Spleen (tissue), 11 donors: ENCODE data around the gene NCF4. TPM values are rescaled to one million over a fixed set of nuclear protein-coding genes. Genes with fewer than 3 reads are reported as not detected.

Source experiments
- DNase-seq: peaks from one replicate; pipeline ENCODE4 v3.0.0-alpha.2; 2020
- H3K27ac ChIP-seq, 8 donors: fragments of 200-600 bp; sonication (generic) in 7 of 8; 1 replicate in 4 of 8; 2 replicates in 4 of 8; pipeline versions ENCODE4 v1.5.0 to v1.8.0; 2016 to 2021; ENCODE audit warnings: inconsistent platforms in 4 of 8, mild to moderate bottlenecking in 4 of 8, moderate library complexity in 1 of 8
- H3K27me3 ChIP-seq, 7 donors: fragments of 200-600 bp; sonication (generic) in 6 of 7; replicated peaks in 1 of 7; 1 replicate in 4 of 7; 2 replicates in 3 of 7; pipeline versions ENCODE4 v1.5.0 to v1.8.0; 2016 to 2021; ENCODE audit warnings: inconsistent platforms in 3 of 7, mild to moderate bottlenecking in 1 of 7
- H3K36me3 ChIP-seq, 6 donors: fragments of 200-600 bp; sonication (generic) in 5 of 6; 1 replicate in 4 of 6; 2 replicates in 2 of 6; pipeline versions ENCODE4 v1.5.0 to v1.8.0; 2016 to 2021; ENCODE audit warnings: inconsistent platforms in 2 of 6
- H3K4me1 ChIP-seq, 6 donors: fragments of 200-600 bp; sonication (generic) in 5 of 6; 1 replicate in 3 of 6; 2 replicates in 3 of 6; pipeline versions ENCODE4 v1.5.0 to v1.8.0; 2016 to 2021; ENCODE audit warnings: inconsistent platforms in 3 of 6
- H3K4me3 ChIP-seq, 8 donors: fragments of 200-600 bp; sonication (generic) in 7 of 8; 1 replicate in 4 of 8; 2 replicates in 4 of 8; pipeline versions ENCODE4 v1.5.0 to v1.8.0; 2016 to 2021; ENCODE audit warnings: inconsistent platforms in 4 of 8, mild to moderate bottlenecking in 4 of 8, moderate library complexity in 2 of 8
- H3K9me3 ChIP-seq, 8 donors: fragments of 200-600 bp; sonication (generic) in 7 of 8; 1 replicate in 4 of 8; 2 replicates in 4 of 8; pipeline versions ENCODE4 v1.5.0 to v1.8.0; 2016 to 2021; ENCODE audit warnings: inconsistent platforms in 4 of 8
- CTCF ChIP-seq, 11 experiments: fragments of 200-600 bp in 7 of 11; fragments of 450-650 bp in 4 of 11; sonication (generic) in 4 of 11; IDR thresholded peaks in 8 of 11; conservative IDR thresholded peaks in 3 of 11; 1 replicate in 7 of 11; 2 replicates in 4 of 11; pipeline versions ENCODE4 v1.4.0 to v1.8.0; 2016 to 2021; ENCODE audit warnings: antibody characterized with exemption in 11 of 11, inconsistent platforms in 4 of 11, mild to moderate bottlenecking in 1 of 11
- POLR2A ChIP-seq, 3 donors: fragments of 450-650 bp; IDR thresholded peaks; one replicate each; pipeline ENCODE4 v1.5.1; 2017; ENCODE audit warnings: antibody characterized with exemption in 3 of 3, mild to moderate bottlenecking in 1 of 3
- POLR2AphosphoS5 ChIP-seq, 3 donors: sonication (generic); formaldehyde crosslinking; IDR thresholded peaks; one replicate each; pipeline ENCODE4 v1.5.1; 2017; ENCODE audit warnings: antibody characterized with exemption in 3 of 3
- WGBS, 5 donors: extraction: QIAGEN DNeasy Blood & Tissue Kit in 3 of 5; methylation state at CpG; one replicate each; pipeline versions ENCODE4 v1.1.5 to v1.1.7; 2013 to 2018; 5-methylcytosine and 5-hydroxymethylcytosine counted together
- intact Hi-C: fragments of 100-400 bp; cut with DNase I; formaldehyde crosslinking; loops from one replicate; pipeline ENCODE4 v1.15.0; 2023; ENCODE audit warnings: low total_unique reads
- polyA plus RNA-seq, 3 donors: library from polyadenylated mRNA; stranded (reverse); fragments of 200-250 nt; gene quantifications; one replicate each; pipeline ENCODE4 v1.2.1, GENCODE V29; 2013
- total RNA-seq, 7 donors: library from RNA; depleted of rRNA in 3 of 7; stranded (reverse); fragments of >200 nt in 3 of 7; fragmentation: NEBNext Ultra II Directional in 4 of 7; extraction: Animal tissue kit (Norgen Biotek cat#: 25700) in 4 of 7; gene quantifications; one replicate each; pipeline versions ENCODE4 v1.1.0 to v1.2.1, GENCODE V29; 2016 to 2021
- donor health status: healthy with polysubstance abuse.
- donor health status: DM: no; HTN: no; CAD: no; lungs with moderate emphysema.
- donor health status: DM: no; HTN: no; CAD: no.
- donor health status: Bipolar disorder and iron deficiency.
- donor health status: healthy.
- donor health status: DM: no; HTN: no; CAD: no.
- donor health status: DM: yes; HTN: yes; CAD: no.

The NCF4 gene
- total and polyA plus RNA-seq, 10 donors: 89.0 to 222 (median 154) TPM

- TF ChIP-seq POLR2A (IDR thresholded peaks at IDR 0.05) (no peak), CTCF (IDR thresholded peaks at IDR 0.05 in 8 of 11, conservative IDR thresholded peaks at IDR 0.05 in 3 of 11) (no peak), POLR2AphosphoS5 (IDR thresholded peaks at IDR 0.05) (no peak)
- H3K4me1 ChIP-seq: peaks cover 0 to 13% (median 1%) of the 10 kb centered on the region in 6 donors
- intact Hi-C loops: no loop called here
- H3K9me3 ChIP-seq: peaks cover 0 to 23% (median 14%) of the 10 kb centered on the region in 8 donors
- no peak for DNase-seq
- no peaks in the 10 kb centered on the region for H3K36me3 ChIP-seq
- H3K27me3 ChIP-seq: peaks cover 0 to 10% (median 0%) of the 10 kb centered on the region in 7 donors
- WGBS, 5 donors: 76 to 86% (median 78%) methylated on average over 3 of the region's 3 CpGs
- no peak overlapping the region for H3K4me3 ChIP-seq
- no peak overlapping the region for H3K27ac ChIP-seq
Observed at GRCh38 chr22:36897611-36898010, 36.8 kb downstream of the NCF4 start.

- H3K27me3 ChIP-seq: peaks cover 0 to 10% (median 0%) of the 10 kb centered on the region in 7 donors
- H3K36me3 ChIP-seq: no peaks in the 10 kb centered on the region
- TF ChIP-seq CTCF (IDR thresholded peaks at IDR 0.05 in 8 of 11, conservative IDR thresholded peaks at IDR 0.05 in 3 of 11): no peak
- intact Hi-C loops: no loop called here
- DNase-seq: no peak
- H3K4me3 ChIP-seq: no peak overlapping the region
- 77 to 92% (median 85%) methylated on average over 4 of the region's 4 CpGs for WGBS, 5 donors
- H3K27ac ChIP-seq: no peak overlapping the region
- peaks cover 0 to 23% (median 14%) of the 10 kb centered on the region in 8 donors for H3K9me3 ChIP-seq
- H3K4me1 ChIP-seq: peaks cover 0 to 16% (median 1%) of the 10 kb centered on the region in 6 donors
Observed at GRCh38 chr22:36898690-36899089, 37.9 kb downstream of the NCF4 start.

- Histone ChIP-seq H3K4me1 (peaks cover 0 to 16% (median 1%) of the 10 kb centered on the region in 6 donors), H3K27me3 (peaks cover 0 to 14% (median 0%) of the 10 kb centered on the region in 7 donors), H3K4me3 (no peak overlapping the region), H3K9me3 (peaks cover 0 to 23% (median 14%) of the 10 kb centered on the region in 8 donors), H3K36me3 (no peaks in the 10 kb centered on the region), H3K27ac (no peak overlapping the region)
- no peak for DNase-seq
- 61 to 78% (median 72%) methylated on average over 1 of the region's 1 CpG for WGBS, 5 donors
- TF ChIP-seq POLR2AphosphoS5 (IDR thresholded peaks at IDR 0.05) (no peak), CTCF (IDR thresholded peaks at IDR 0.05 in 8 of 11, conservative IDR thresholded peaks at IDR 0.05 in 3 of 11) (no peak), POLR2A (IDR thresholded peaks at IDR 0.05) (no peak)
- intact Hi-C loops: no loop called here
Observed at GRCh38 chr22:36899498-36899897, 38.7 kb downstream of the NCF4 start.

GRCh38 chr22:36900225-36900624 is 39.4 kb downstream of the NCF4 start:
- TF ChIP-seq POLR2A (IDR thresholded peaks at IDR 0.05) (no peak), POLR2AphosphoS5 (IDR thresholded peaks at IDR 0.05) (no peak)
- no peak for DNase-seq
- H3K36me3 ChIP-seq: no peaks in the 10 kb centered on the region
- H3K27me3 ChIP-seq: peaks cover 0 to 21% (median 0%) of the 10 kb centered on the region in 7 donors
- intact Hi-C loops: no loop called here
- no peak overlapping the region for H3K4me3 ChIP-seq
- H3K27ac ChIP-seq: peak overlapping the region in 1 of 8 donors; percentile 11
- WGBS, 5 donors: 33 to 62% (median 45%) methylated on average over 2 of the region's 2 CpGs
- peaks cover 0 to 19% (median 9%) of the 10 kb centered on the region in 8 donors for H3K9me3 ChIP-seq
- peaks cover 0 to 16% (median 1%) of the 10 kb centered on the region in 6 donors for H3K4me1 ChIP-seq
